ENCODE measurements around the gene ADAMTSL1.

ADAMTSL1 gene

DNA sequence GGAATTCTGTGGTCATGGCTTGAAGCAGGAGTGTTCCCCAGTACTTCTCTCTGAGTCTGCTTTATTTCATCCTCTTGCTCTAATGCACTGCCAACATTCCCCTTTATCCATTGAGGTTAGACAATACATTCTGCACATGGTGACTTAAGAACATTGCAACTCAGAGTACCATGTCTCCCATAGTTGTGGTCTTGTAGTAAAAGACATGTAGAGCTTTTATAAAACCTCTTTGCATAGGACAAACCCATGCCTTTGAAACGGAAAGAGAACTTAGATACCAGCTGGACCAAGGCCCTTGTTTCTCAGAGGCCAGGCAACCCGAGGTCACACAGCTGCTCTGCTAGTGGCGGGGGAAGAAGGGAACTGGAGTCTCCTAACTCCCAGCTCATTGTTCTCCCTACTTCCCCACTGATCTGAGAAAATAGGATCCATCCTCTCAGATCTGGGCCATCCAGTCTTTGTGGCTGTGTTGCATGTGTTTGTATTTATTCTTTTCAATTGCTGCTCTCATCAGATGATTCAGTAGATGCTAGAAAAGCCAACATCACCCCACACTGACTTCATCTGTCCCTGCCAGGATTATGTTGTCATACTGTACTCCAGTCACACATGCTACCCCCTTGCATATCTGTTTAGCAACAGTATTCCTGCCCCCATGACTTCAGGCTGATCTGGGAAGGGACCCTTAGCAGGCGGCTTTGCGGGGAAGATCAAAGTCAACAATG, 322.2 kb downstream of the ADAMTSL1 start:
- in situ Hi-C loops (cut with MboI; ENCODE audit: low sequenced_read_pairs): no loop called here

DNA sequence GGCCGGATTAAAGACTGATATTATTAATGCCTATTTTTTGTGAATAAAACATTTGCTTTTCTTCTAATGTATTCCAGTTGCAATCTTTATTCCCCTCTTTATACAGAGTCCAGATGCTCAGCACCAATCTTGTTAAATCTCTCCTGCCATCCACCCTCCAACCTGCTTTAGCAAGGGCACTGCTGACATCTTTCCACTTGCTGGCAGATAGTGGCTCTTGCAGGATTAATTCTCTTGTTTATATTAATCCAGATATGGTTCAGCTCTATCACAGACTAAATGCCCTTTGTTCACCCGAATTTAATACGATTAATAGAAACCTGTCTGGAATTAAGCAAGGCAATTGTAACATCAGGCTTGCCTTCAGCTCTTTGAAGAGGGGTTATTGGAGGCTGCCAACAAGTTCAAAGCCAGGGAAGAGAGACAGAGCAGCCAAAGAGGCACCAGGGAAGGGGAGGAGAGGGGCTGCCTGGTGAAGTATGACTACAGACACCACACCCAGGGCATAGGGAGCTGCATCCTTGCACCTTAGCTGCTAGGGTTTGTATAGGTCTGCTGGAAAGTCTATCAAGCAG, 322.8 kb downstream of the ADAMTSL1 start:
- in situ Hi-C loops (cut with MboI; ENCODE audit: low sequenced_read_pairs): no loop called here

DNA sequence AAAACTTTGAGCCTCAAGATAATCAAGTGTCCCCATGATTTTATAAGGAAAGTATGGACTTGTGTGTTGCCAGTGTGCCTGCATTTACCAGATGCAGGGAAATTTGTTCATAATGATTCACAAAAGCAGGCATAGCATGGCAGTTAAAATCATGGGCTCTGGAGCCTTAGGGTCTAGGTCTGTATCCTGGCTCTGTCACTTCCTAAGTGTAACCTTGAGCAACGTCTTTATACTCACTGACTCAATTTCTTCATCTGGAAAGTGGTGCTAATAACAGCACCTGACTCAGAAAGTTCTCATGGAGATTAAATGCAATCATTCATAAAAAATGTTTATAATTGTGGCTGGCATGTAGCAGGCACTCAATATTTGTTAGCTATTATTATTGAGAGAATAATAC, 324.2 kb downstream of the ADAMTSL1 start:
- in situ Hi-C loops (cut with MboI; ENCODE audit: low sequenced_read_pairs): no loop called here

DNA sequence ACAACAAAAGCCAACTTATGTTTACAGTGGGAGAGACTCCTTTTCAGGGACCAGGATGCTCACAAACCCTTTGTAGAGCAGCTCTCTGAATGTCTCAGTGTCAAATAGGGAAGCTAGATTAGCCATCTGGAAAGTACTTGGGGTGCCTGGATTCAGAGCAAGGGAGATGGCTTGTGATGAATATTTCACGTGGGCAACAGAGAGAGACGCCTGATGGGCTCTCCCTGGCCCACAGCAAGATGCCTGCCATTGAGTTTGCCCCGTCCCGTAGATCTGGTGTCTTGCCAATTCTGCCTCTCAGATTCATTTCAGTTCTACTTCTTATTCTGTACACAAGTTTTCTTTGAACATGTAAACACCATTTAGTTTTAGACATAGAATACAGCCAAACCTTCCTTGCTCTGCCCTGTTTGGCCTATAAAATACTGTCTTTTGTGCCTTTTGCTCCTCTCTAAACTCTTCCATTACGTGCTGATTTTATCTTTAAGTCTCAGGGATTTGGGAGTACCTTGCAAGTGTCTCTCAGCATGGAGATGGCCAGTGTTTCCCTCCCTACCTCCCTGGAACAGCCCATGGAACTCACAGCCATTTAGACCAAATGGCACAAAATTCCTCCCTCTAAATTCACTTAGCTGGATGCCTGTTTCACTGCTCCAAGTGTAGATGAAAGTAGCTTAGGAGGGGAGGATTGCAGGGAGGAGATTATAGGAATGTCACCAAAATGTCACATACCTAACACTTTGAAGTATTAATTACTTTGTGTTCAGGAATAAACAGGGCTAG, 324.7 kb downstream of the ADAMTSL1 start:
- in situ Hi-C loops (cut with MboI; ENCODE audit: low sequenced_read_pairs): no loop called here

DNA sequence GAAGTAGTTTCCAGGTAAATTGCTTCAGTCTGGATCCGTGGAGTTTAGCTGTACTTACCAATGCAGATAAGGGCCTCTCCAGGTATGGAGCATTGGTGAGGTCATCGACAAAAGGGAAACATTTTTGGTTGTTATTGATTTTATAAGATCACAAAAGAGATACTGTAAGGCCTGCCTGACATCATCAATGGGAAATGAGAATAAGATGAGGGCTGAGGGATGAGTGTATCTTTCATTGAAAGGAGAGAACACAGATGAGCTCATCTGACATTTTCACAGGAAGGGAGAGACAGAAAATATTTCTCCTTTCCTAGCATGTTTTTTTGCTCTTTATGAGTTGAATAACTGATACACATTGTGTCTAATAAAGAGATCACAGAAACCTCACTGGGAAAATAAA, 325.5 kb downstream of the ADAMTSL1 start:
- in situ Hi-C loops (cut with MboI; ENCODE audit: low sequenced_read_pairs): no loop called here

DNA sequence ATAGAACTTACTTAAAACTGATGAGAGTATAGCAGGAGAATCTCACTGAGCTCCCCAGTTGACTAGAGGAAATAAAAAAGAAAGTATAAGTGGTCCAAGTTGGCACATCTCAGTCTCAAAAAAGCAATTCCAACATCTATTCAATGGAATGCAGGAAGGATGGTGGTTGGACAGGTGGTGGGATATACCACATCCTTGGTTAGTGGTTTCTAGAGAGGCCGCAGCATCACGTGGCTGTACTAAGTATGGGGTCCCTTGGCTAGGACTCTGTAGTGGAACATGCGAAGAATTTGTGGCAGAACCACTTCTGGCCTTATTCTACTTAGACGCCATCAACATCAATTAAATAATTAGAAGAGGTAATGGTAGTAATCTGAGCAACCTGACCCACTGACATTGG, 326.6 kb downstream of the ADAMTSL1 start:
- in situ Hi-C loops (cut with MboI; ENCODE audit: low sequenced_read_pairs): no loop called here

DNA sequence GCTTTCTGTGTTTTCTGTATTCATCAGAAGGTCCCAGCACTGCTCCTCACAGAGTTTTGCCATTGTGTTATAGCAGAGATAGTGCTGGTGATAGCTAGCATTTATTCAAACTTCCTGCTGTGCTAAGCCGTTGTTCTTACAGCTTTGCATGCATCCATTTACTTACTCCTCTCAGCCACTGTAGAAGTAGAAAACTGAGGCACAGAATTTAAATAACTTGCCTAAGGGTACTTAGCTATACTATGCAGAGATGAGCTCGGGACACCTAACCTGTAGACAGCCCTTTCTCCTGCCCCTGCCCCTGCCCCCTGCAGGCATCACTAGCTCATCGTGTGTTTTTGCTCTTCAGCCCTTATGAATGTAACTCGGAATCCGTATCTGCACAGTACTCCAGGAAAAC, 331.4 kb downstream of the ADAMTSL1 start:
- in situ Hi-C loops (cut with MboI; ENCODE audit: low sequenced_read_pairs): no loop called here

DNA sequence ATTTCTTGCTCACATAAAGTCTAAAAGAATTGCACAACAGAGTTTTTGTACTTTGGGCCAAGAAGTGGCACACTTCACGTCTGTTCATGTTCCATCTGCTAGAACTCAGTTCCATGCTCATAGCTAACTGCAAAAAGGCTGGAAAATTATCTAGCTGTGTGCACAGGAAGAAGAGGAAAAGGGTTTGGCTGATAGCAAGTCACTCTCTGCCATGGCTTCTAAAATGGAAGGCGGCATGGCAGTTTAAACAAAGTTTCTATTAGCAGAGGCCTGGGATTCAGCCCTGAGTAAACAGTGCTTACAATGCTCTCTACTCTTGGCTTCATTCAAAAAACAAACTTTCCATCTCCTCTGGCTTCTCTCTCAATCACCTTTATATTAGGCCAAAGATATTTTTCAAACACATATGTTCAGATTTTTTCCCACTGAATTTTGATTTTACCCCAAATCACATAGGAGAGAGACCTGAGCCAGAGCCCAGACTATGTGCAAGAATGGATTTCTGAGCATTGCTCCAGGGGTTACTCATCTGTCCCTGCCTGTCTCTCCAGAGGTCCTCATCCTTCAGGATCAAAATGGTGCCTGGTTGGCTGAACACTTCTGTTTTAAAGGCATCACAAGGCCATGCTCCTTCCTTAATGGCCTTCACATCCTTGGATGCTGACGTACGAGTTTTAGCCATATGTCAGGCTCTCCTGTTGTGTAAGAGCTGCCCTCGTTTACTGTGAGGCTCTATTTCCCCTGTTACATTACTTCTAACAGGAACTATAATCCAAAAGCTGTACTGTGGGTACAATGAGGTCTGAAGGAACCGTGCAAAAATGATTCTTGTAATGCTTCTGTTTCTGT, 332.5 kb downstream of the ADAMTSL1 start:
- in situ Hi-C loops (cut with MboI; ENCODE audit: low sequenced_read_pairs): no loop called here

DNA sequence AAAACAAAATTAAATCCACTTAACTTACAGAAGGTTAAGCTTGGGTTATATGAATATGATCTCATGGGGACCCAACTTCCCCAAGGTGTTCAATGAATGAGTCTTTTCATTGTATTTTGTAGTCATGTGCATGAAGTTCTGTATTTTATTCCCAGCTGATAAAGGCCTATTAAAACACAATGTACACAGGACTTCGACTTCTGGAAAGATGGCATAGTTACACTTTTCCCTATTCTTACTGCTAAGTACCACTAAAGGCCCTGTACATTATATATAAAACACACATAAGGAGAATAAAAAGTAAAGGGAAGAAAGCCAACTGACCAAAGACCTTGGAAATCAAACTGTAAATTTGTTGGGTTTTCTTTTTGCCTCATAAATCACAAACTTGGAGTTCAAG, 336.6 kb downstream of the ADAMTSL1 start:
- in situ Hi-C loops (cut with MboI; ENCODE audit: low sequenced_read_pairs): no loop called here

DNA sequence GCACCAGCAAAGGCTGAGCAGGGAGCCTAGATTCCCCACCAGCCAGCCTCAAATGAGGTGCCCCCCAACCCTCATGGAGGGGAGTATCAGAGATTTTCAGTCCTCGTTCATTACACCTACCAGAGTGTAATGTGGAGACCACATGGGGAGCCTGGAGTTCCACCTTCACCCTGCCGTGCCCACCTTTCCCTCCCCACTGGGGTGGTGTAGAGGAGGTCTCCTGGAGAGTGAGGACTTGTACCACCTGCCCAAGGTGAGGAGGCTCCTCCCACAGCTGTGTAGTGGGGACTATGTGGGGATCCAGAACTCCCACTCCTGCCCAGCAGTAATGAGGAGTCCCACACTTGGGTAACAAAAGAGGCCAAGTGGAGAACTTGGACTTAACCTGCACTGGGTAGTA, 337.2 kb downstream of the ADAMTSL1 start:
- in situ Hi-C loops (cut with MboI; ENCODE audit: low sequenced_read_pairs): no loop called here

DNA sequence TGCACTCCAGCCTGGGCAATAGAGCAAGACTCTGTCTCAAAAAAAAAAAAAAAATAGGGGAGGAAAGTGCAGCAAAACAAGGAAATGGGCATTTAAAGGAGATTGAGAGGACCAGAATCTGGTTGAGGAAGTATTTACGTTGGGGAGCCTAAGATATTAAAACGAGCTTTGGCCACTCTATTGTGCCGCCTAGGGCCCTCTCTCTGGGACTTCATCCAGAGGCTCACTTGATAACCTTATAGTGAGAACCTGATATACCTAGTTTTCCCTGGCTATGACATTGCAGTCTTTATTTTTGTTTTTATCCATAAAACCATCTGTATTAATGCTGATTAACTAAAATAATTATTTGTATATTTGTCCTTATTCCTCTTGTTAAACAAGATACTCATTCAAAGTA, 345.5 kb downstream of the ADAMTSL1 start:
- in situ Hi-C loops (cut with MboI; ENCODE audit: low sequenced_read_pairs): no loop called here

DNA sequence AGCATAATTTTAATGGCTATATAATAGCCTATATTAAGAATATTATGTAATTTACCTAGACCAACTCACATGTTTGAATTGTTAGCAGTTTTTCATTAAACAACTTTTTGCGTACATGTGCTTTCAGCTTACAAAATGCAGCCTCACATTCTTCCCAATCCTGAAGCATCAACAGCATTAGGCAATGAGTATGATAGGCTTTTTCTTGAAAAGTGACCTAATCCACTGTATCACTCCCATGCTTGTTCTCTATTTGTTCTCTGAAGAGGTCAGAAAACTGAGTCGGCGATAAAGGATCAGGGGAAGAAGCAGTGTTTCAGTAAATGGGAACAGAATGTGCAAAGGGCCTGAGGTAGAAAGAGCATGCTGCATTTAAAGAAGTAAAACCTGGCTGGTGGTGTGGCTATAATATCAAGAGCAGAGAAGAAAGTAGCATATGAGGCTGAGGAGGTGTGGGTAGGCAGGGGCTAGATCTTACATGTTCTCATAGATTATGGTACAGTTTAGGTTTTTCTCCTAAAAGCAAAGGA, 346.7 kb downstream of the ADAMTSL1 start:
- in situ Hi-C loops (cut with MboI; ENCODE audit: low sequenced_read_pairs): no loop called here

DNA sequence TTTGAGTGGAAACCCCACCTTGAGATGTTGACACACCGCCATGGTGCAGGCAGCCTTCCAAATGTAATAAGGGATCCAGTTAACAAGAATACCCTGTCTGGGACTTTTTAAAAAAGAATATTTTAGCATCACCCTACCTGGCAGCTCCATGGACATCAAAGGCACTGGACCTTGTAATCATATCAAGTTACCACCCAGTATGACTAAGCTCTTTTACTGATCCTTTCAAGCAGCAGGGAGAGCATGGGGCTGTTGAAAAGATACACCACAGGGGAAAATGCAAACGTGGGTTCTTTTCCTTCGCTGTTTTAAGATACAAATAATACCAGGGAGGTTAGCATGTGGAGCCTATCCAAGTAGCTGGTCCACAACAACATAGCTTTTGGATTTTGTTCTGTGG, 347.8 kb downstream of the ADAMTSL1 start:
- in situ Hi-C loops (cut with MboI; ENCODE audit: low sequenced_read_pairs): no loop called here

DNA sequence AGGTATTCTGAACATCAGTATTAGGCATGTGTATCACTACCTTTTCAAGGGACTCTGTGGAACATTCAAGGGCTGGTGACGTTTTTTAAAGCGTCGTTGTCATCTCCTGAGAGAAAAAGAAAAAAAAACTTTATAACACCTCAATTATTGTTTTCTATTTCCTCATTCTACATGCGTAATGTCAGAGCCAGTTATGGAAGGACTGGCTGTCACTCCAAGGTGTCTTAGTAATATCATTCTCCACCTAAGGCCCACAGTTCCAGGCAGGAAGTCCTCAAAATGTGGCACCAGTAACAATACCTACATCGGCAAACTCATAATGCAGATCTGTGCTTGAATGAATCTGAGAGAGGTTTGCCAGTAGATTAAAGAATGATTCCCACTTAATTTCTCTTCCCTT, 348.9 kb downstream of the ADAMTSL1 start:
- in situ Hi-C loops (cut with MboI; ENCODE audit: low sequenced_read_pairs): no loop called here

DNA sequence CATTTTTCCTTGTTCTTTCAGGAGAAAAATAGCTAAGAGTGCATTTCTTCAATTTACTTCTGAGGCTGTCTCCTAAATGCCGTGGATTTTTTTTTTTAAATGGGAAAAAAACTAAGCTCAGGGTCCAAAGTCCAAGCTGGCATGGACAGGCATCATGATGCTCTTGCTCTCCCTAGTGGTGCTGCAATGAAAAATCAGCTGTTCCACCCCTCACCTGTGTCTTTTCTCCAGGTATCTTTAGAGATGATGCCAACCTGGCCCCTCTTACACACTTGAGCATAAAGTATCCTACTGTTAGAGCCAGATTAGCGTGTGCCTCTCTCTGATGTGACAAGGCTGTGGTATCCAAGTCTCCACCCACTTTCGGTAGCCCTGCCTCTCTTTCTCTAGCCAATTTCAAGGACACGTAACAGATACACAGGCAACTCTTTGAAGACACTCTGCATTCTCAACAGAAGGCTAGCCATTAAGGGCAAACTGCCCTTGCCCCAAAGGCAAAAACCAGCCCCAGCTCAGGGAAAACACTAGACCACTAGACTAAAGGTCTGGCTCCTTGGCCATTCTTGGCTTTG, 350.2 kb downstream of the ADAMTSL1 start:
- in situ Hi-C loops (cut with MboI; ENCODE audit: low sequenced_read_pairs): no loop called here

DNA sequence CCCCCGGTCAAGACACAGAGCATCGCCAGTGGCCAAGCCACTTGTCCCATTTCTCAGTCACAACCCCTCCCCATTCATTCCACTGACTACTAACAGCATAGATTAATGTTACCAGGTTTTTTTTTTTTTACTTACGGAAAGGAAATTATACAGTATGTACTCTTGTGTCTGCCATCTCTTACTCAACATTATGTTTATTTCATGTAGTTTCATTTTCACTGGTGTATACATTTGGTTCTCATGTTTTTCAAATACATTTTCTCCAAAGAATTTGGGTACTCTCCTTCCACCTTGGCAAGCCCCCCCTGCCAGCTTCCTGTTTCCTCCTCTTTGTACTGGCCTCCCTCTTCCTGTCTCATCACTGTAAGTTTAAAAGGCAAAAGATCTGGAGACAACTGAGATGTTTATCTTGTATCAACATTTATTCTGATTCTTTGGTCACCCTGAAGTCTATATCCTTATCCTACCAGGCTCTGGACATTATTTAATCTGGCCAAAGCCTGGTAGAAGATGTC, 351.8 kb downstream of the ADAMTSL1 start:
- in situ Hi-C loops (cut with MboI; ENCODE audit: low sequenced_read_pairs): no loop called here

DNA sequence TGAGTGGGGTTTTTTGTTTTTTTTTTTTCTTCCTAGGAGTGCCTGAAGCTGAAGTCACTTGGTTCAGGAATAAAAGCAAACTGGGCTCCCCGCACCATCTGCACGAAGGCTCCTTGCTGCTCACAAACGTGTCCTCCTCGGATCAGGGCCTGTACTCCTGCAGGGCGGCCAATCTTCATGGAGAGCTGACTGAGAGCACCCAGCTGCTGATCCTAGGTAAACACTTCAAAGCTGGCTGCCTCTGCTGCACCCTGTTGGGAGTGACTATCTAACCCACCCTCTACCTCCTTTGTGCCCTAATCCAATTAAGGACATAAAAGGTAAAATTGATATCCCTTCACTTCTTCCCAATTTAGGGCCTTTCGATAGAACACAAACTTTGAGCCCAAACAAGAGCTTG, 352.3 kb downstream of the ADAMTSL1 start:
- in situ Hi-C loops (cut with MboI; ENCODE audit: low sequenced_read_pairs): no loop called here

DNA sequence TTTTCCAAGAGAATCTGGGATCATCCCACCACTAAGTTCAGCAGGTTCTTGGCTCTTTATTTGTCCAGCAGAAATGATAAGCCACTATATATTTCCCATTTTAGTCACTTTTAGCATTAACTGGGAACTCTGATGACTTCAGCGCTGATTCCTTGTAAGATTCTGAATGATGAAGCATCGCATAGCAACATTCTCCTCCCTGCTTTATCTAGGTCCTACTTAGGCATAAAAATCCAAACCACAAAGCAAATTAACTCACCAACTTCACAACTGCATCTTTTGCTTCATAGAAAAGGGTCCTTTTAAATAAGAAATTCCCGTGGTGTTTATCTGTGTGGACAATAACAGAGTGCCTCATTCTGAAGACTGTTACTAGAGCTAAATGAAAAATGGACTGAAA, 355.1 kb downstream of the ADAMTSL1 start:
- in situ Hi-C loops (cut with MboI; ENCODE audit: low sequenced_read_pairs): no loop called here

DNA sequence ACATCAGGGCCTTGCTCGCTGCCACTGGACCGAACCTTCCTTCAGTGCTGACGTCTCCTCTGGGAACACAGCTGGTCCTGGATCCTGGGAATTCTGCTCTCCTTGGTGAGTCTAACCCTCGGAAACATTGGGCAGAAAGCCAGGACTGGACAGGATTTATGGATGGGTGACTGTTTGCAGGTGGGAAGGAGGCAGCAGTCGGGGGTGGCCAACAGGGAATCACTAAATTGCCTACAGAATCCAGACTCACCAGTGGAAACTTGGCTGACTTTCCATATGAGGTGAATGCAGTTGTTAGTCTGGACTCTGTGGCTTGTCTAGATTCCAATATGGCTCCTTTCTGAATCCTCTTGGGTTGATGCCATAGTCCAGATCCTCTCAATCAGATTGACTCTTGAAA, 355.9 kb downstream of the ADAMTSL1 start:
- in situ Hi-C loops (cut with MboI; ENCODE audit: low sequenced_read_pairs): no loop called here

DNA sequence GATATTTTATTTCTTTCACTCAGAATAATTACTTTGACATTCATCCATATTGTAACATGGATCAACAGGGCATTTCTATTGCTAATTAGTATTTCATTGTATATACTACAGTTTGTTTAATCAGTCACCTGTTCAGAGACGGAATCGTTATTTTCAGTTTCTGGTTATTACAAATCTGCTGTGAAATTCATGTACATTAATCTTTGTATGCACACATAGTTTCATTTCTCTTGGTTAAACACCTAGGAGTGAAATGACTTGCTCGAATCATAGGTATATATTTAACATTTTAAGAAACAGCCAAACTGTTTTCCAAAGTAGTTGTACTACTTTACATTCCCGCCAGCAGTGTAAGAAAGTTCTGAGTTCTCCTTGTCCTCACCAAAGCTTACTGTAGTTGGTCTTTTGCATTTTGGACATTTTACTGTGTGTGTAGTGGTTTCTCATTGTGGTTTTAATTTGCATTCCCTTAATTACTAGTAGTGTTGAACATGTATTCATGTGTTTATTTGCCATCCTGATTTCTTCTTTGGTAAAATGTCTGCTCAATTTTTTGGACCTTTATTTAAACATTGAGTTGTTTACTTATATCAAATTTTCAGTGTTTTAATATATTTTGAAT, 360.9 kb downstream of the ADAMTSL1 start:
- in situ Hi-C loops (cut with MboI; ENCODE audit: low sequenced_read_pairs): no loop called here
